ENCODE data around the gene PCDHB5.
"Not testable (repeated sequence)": the region's sequence is repeated elsewhere in the genome, so short reads cannot be mapped to it uniquely, and the experiment has no call there.

Gene PCDHB5

DNA sequence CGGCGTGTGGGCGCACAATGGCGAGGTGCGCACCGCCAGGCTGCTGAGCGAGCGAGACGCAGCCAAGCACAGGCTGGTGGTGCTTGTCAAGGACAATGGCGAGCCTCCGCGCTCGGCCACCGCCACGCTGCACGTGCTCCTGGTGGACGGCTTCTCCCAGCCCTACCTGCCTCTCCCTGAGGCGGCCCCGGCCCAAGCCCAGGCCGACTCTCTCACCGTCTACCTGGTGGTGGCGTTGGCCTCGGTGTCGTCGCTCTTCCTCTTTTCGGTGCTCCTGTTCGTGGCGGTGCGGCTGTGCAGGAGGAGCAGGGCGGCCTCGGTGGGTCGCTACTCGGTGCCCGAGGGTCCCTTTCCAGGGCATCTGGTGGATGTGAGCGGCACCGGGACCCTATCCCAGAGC, 17.1 kb downstream of the PCDHB5 start:
- not testable (repeated sequence) for DNase-seq (ENCODE audit: low read depth in 3 of 3)

DNA sequence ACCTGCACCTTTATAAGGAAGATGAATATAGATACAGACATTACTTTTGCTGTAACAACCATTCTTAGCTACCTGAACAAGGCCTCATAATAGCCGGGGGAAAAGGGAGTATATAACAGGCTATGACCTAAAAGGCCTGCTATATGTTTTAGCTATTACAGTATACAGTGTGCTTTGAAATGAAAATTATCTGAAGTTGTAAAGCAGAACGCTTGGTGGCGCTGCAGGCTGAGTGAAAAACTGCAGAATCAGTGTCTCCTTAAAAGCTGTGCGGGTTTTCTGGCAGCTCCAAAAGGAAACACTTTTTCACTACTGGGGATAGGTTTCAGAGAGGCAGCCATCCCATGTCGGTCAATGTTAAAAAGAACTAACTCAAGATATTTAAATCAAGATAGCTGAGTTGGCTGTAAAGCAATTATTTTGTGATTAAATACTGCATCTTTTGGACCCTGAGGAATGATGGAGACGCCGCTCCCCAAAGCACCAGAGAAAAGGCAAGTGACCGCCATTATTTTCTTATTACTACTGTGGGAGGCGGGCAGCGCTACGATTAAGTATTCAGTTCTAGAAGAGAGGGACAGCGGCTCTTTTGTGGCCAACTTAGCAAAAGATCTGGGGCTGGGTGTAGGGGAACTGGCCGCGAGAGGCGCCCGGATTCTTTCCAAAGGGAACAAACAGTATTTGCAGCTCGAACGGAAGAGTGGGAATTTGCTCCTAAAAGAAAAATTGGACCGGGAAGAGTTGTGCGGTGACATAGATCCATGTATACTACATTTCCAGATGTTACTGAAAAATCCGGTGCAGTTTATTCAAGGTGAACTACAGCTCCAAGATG, 20.8 kb downstream of the PCDHB5 start:
- no peak for DNase-seq (ENCODE audit: low read depth in 3 of 3)

DNA sequence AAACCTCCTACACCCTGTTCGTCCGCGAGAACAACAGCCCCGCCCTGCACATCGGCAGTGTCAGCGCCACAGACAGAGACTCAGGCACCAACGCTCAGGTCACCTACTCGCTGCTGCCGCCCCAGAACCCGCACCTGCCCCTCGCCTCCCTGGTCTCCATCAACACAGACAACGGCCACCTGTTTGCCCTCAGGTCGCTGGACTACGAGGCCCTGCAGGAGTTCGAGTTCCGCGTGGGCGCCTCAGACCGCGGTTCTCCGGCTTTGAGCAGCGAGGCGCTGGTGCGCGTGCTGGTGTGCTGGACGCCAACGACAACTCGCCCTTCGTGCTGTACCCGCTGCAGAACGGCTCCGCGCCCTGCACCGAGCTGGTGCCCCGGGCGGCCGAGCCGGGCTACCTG, 22.4 kb downstream of the PCDHB5 start:
- not testable (repeated sequence) for DNase-seq (ENCODE audit: low read depth in 3 of 3)

DNA sequence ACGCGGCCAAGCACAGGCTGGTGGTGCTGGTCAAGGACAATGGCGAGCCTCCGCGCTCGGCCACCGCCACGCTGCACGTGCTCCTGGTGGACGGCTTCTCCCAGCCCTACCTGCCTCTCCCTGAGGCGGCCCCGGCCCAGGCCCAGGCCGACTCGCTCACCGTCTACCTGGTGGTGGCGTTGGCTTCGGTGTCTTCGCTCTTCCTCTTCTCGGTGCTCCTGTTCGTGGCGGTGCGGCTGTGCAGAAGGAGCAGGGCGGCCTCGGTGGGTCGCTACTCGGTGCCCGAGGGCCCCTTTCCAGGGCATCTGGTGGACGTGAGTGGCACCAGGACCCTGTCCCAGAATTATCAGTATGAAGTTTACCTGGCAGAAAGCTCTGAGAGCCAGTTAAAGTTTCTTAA, 22.9 kb downstream of the PCDHB5 start:
- DNase-seq (ENCODE audit: low read depth in 3 of 3) = not testable (repeated sequence)

DNA sequence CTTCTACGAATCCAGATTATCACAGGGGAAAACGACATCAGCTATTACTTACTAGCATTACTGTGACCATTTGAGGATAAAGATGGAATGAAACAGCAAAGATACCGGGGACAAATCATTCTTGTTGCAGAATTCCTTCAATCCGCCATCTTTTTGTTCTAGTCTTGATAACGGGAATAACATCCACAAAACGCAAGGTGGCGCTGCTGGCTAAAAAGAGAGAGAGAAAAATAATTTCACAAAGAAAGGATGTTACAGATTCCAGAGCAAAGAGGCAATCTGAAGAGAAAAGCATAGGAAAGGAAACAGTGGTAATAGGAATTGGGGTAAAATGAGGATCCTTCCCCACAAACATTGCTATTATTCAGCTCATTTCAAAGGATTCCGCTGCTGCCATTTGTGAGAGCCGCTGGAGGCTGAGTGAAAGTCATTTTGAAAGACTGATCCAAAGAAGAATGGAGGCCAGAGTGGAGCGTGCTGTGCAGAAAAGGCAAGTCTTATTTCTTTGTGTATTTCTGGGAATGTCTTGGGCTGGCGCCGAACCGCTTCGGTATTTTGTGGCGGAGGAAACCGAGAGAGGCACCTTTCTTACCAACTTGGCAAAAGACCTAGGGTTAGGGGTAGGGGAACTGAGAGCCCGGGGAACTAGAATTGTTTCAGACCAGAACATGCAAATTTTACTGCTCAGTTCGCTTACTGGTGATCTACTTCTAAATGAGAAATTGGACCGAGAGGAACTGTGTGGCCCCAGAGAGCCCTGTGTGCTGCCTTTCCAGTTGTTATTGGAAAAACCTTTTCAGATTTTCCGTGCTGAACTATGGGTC, 37.6 kb downstream of the PCDHB5 start, which contains the start of gene PCDHB7:
TSS of gene PCDHB7 (plus strand) at position 264 of the 824 bp plus-strand sequence. CDS start at position 456, 192 bp downstream.
- DNase-seq (ENCODE audit: low read depth in 3 of 3) = no peak

DNA sequence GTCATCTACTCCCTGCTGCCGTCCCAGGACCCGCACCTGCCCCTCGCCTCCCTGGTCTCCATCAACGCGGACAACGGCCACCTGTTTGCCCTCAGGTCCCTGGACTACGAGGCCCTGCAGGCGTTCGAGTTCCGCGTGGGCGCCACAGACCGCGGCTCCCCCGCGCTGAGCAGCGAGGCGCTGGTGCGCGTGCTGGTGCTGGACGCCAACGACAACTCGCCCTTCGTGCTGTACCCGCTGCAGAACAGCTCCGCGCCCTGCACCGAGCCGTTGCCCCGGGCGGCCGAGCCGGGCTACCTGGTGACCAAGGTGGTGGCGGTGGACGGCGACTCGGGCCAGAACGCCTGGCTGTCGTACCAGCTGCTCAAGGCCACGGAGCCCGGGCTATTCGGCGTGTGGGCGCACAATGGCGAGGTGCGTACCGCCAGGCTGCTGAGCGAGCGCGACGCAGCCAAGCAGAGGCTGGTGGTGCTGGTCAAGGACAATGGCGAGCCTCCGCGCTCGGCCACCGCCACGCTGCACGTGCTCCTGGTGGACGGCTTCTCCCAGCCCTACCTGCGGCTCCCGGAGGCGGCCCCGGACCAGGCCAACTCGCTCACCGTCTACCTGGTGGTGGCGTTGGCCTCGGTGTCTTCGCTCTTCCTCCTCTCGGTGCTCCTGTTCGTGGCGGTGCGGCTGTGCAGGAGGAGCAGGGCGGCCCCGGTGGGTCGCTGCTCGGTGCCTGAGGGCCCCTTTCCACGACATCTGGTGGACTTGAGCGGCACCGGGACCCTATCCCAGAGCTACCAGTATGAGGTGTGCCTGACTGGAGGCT, 39.5 kb downstream of the PCDHB5 start:
- not testable (repeated sequence) for DNase-seq (ENCODE audit: low read depth in 3 of 3)

DNA sequence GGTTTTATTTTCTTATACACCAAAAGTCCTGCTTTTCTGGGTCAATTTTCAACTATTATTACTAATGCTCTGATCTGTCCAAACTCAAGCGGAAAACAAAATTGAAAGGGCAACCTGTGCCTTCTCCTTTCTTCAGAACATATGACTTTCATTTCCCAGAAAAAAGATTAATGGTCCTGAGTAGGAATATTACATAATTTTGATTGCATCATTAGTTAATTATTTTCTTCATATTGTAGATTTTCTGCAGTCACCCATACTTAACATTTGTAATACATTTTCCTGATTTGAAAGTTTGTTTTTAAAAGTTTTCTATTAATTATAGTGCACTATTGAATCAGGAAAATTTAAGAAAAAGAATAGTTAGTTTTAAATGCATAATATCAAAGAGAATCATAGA, 40.9 kb downstream of the PCDHB5 start:
- DNase-seq (ENCODE audit: low read depth in 3 of 3) = no peak

DNA sequence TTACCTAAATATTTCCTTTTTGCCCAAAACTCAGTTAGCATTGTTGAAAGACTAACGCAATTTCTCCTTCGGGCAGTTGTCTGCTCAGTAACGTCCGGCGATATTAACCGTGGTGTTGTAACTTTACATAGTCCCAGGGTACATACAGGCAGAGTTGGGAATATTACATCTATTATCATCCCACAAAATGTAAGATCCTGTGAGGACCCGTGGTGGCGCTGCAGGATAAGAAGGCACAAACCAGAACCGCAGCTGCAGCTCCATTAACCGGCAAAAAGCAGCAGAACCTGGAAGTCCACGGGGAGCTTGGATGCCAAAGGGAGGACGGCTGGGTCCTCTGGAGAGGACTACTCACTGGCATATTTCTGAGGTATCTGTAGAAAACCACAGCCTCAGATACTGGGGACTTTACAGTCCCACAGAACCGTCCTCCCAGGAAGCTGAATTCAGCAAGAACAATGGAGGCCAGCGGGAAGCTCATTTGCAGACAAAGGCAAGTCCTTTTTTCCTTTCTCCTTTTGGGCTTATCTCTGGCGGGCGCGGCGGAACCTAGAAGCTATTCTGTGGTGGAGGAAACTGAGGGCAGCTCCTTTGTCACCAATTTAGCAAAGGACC, 42.7 kb downstream of the PCDHB5 start, which contains the start of gene PCDHB8:
TSS of gene PCDHB8 (plus strand) at position 214 of the 615 bp plus-strand sequence. CDS start at position 459, 245 bp downstream.
- DNase-seq (ENCODE audit: low read depth in 3 of 3) = not testable (repeated sequence)

DNA sequence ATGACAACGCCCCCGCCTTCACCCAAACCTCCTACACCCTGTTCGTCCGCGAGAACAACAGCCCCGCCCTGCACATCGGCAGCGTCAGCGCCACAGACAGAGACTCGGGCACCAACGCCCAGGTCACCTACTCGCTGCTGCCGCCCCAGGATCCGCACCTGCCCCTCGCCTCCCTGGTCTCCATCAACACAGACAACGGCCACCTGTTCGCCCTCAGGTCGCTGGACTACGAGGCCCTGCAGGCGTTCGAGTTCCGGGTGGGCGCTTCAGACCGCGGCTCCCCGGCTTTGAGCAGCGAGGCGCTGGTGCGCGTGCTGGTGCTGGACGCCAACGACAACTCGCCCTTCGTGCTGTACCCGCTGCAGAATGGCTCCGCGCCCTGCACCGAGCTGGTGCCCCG, 44.4 kb downstream of the PCDHB5 start:
- DNase-seq (ENCODE audit: low read depth in 3 of 3) = not testable (repeated sequence)

DNA sequence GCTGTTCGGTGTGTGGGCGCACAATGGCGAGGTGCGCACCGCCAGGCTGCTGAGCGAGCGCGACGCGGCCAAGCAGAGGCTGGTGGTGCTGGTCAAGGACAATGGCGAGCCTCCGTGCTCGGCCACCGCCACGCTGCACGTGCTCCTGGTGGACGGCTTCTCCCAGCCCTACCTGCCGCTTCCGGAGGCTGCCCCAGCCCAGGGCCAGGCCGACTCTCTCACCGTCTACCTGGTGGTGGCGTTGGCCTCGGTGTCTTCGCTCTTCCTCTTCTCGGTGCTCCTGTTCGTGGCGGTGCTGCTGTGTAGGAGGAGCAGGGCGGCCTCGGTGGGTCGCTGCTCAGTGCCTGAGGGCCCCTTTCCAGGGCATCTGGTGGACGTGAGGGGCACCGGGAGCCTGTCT, 44.9 kb downstream of the PCDHB5 start:
- DNase-seq (ENCODE audit: low read depth in 3 of 3) = not testable (repeated sequence)

DNA sequence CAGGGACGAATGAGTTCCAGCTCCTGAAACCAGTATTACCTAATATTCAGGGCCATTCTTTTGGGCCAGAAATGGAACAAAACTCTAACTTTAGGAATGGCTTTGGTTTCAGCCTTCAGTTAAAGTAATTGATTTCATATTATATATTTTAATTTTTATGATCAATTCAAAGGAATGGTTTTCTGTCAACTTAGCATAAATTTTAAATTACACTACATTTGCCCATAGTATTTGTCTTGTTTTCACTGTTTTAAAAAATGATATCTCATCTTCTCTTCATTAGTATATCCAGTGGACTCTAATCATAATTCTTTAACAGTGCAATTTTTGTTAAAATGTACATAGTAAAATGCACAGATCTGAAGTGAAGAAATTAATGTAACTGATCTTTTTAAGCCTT, 45.3 kb downstream of the PCDHB5 start:
- DNase-seq (ENCODE audit: low read depth in 3 of 3) = no peak

DNA sequence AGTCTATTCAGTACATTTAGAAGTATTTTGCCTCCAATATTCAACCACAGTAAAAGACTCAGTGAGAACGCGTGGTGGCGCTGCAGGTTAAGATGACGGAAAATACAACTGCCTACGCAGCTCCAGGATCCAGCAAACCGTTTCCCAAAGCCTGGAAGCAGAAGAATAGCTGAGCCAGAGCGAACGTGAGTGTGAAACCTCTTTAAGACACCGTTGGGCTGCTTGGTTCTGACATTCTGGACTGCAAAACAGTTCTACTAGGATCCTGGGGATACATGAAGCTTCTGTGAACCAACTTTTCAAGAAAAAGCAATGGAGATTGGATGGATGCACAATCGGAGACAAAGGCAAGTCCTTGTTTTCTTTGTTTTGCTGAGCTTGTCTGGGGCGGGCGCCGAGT, 47.2 kb downstream of the PCDHB5 start, which contains the start of gene PCDHB16:
TSS of gene PCDHB16 (plus strand) at position 140 of the 400 bp plus-strand sequence. CDS start at position 313, 173 bp downstream.
- no peak for DNase-seq (ENCODE audit: low read depth in 3 of 3)

DNA sequence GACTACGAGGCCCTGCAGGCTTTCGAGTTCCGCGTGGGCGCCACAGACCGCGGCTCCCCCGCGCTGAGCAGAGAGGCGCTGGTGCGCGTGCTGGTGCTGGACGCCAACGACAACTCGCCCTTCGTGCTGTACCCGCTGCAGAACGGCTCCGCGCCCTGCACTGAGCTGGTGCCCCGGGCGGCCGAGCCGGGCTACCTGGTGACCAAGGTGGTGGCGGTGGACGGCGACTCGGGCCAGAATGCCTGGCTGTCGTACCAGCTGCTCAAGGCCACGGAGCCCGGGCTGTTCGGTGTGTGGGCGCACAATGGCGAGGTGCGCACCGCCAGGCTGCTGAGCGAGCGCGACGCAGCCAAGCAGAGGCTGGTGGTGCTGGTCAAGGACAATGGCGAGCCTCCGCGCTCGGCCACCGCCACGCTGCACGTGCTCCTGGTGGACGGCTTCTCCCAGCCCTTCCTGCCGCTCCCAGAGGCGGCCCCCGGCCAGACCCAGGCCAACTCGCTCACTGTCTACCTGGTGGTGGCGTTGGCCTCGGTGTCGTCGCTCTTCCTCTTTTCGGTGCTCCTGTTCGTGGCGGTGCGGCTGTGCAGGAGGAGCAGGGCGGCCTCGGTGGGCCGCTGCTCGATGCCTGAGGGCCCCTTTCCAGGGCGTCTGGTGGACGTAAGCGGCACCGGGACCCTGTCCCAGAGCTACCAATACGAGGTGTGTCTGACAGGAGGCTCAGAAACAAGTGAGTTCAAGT, 49.3 kb downstream of the PCDHB5 start:
- not testable (repeated sequence) for DNase-seq (ENCODE audit: low read depth in 3 of 3)

DNA sequence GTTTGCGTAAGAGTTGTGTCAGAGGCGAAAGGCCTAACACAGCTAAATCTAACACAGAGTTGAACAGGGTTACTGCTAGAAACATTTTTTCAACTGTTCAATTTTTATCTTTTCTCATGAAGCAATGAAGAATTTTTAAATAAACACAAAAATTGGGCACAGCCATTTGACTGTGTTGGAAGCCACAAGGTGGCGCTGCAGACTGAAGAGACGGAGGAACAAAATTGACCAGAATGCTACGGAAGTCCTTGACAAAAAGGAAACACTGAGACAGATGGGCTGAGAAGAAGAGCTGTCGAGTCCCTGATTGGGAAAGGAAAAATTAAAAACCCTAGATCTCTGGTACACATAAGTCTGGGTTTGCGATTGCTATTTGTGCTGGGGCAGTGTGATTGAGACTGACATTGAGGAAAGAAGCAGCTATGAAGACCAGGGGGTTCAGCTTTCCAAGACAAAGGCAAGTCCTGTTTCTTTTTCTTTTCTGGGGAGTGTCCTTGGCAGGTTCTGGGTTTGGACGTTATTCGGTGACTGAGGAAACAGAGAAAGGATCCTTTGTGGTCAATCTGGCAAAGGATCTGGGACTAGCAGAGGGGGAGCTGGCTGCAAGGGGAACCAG, 52.0 kb downstream of the PCDHB5 start, which contains the start of gene PCDHB9:
TSS of gene PCDHB9 (plus strand) at position 265 of the 616 bp plus-strand sequence. CDS start at position 423, 158 bp downstream.
- DNase-seq (ENCODE audit: low read depth in 3 of 3) = no peak

All from stimulated activated CD4-positive, alpha-beta T cell treated with anti-CD3 and anti-CD28 coated beads, TNF-alpha, amount 100 ng/mL, for 48 hours (primary cell).